Measurements from ENCODE around the gene HSFX3.
"Not testable (repeated sequence)": the region's sequence is repeated elsewhere in the genome, so short reads cannot be mapped to it uniquely, and the experiment has no call there.

The HSFX3 gene

DNA sequence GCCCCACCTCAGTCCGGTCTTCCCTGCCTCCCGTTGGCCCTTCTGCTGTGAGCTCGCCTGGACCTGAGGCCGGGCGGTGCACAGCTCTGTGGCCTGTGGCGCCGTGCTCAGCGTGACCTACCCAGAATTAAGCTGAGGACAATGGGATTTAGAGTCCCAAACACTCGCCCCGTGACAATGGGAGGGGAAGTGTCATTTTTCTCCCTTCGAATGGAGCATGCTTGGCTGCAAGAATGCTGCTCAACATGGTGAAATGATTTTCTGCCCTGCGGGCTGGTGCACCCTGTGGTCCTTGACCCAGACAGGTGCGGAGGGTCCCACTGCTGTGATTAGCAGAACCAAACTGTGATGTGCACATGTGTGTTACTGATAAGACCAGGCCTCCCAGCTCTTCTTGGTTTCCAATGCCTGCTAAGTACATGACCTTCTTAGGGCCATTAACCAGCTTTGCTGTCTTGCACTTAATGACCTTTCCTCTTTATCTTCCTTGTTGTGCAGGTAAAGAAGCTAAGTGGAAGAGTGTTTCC is 8.1 kb downstream of the HSFX3 start:
- no peak for DNase-seq

- DNase-seq: peak; percentile 91
Observed at GRCh38 chrX:149540621-149541520, 8.9 kb downstream of the HSFX3 start, which contains the start of gene EOLA1. TSS of gene EOLA1 (plus strand) at chrX:149541012. CDS start at chrX:149545631, 4,619 bp downstream.

GRCh38 chrX:149540131-149540620 is 9.5 kb downstream of the HSFX3 start:
- DNase-seq: peak; percentile 93

GRCh38 chrX:149539283-149540130 is 10.2 kb downstream of the HSFX3 start:
- DNase-seq: peak; percentile 85

DNA sequence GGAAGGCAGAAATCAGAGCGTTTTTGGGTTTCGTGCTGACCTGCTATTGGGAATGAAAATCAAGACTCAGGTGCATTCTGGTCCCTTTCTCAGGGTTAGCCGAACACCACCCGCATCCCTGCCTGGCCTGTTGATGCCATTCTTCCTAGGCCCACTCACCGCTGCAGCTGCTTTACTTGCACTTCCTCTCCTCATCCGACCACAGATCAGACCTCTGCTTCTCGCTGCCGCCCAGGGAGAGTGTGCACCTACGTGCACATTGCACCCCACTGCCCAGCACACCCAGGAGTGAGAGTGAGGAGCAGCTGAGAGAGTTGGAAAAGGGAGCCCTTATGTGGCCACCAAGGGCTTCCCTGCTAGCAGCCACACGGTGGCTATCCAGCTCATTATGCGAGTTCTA is 12.2 kb downstream of the HSFX3 start:
- not testable (repeated sequence) for DNase-seq

DNA sequence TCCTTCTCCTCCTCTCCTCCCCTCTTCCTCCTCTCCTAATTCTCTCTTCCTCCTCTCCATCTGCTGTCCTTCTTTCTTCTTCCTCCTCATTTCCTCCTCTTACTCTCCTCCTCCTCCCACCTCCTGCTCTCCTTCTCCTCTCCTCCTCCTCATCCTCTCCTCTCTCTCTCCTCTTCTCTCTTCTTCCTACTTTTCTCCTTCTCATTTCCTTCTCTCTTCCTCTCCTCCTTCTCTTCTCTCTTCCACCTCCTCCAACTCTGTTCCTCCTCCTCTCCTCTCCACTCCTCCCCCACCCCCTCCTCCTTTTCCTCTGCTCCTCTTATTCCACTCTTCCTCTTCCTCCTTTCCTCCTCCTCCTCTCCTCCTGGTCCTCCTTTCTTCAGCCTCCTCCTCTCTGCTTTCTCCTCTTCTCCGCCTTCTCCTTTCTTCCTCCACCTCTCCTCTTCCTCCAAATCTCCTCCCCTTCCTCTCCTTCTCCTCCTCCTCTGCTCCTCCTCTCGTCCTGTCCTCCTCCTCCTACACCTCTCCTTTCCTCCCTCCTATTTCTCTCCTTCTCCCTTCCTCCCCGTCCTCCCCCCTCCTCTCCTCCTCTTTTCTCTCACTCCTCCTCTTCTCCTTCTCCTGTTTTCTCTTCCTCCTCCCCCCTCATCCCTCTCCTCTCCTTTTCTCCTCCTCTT is 14.7 kb downstream of the HSFX3 start:
- DNase-seq: not testable (repeated sequence)

GRCh38 chrX:149533999-149534398 is 15.7 kb downstream of the HSFX3 start:
- DNase-seq: not testable (repeated sequence)

DNA sequence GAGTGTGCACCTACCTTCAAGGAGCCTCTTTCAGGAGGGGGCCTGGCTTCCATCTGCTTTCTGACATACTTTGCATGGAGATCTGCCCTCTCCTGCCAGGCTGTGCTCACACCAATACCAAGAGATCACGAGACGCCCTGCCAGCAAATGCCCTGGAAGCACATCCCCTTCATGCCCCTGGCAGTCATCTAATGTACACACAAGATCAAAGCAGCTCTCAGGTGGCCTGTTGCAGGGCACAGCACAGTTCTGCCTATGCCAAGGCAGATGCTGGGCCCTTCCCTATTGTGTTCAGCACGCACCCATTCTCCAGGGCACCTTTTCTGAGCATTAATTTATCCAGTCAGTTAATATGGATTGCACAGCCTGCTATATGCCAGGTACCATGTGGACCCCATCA is 16.9 kb downstream of the HSFX3 start:
- not testable (repeated sequence) for DNase-seq

DNA sequence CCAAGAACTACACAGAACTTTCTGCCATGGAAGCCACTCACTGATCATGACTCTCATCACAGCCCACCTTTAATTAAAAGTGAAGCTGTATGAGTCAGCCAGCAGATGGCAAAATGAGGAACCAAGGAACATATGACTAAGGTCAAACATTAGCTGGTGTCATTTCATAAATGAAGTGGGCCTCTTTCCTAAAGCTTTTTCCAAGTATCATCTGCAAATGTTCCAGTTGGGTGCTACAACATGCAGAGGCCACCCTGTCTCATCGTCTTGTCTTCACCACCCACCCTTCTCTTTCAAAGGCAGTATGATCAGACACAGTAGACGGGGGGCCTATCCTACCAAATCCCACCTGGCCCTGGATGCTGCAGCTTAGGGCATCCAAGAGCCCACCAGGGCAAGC is 18.1 kb downstream of the HSFX3 start:
- DNase-seq: no peak

- DNase-seq: no peak
Observed at GRCh38 chrX:149528381-149528780, 21.3 kb downstream of the HSFX3 start.

DNA sequence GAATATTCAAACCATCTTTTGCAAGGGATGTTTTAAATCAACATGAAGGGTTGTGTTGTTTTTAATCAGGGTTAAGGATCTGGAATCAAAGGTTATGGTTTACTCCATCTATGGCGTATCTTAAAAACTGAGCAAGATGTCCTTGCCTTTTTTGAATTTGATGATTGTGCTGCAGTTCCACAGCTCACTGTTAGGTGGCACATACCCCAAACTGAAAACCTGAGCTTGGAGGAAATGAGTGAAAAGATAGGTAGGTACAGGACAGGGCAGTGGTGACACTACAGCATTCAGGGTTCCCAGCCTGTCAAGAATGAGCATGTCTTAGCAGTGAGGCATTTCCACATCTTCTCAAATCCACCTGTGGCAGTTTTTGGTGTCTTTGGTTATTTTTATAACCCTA is 22.0 kb downstream of the HSFX3 start:
- DNase-seq: peak; percentile 4

- not testable (repeated sequence) for DNase-seq
Observed at GRCh38 chrX:149526318-149527033, 23.2 kb downstream of the HSFX3 start.

DNA sequence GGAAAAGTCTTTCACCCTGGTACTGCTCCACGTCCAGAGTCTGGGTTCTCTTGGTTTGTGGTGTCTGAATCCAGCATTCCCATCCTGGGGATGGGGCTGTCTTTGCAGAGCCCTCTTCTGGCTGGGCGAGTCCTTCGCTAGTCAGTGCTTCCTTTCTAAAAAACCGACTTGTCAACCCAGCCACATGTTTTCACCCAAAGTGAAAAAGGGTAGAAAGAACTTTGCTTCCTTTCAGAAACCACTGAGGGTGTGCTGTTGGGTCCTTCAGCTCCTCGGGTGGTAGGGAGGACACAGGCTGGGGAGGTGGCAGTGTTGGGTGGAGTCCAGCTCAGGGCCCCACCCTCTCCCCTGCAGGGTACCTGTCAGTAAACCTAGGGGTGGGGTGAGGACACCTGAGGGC is 23.8 kb downstream of the HSFX3 start:
- not testable (repeated sequence) for DNase-seq

GRCh38 chrX:149525389-149525788 is 24.3 kb downstream of the HSFX3 start:
- DNase-seq: peak; percentile 50

- no peak for DNase-seq
Observed at GRCh38 chrX:149522916-149523315, 26.8 kb downstream of the HSFX3 start.

DNA sequence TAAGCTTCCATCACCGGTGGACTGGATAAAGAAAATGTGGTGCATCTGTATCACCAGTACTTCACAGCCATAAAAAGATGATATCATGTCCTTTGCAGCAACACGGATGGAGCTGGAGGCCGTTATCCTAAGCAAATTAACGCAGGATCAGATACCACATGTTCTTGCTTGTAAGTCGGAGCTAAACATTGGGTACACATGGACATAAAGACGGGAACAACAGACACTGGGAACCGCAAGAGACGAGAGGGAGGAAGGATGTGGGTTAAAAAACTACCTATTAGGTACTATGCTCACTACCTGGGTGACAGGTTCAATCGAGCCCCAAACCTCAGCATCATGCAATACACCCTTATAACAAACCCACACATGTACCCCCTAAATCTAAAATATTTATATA is 28.3 kb downstream of the HSFX3 start:
- DNase-seq: no peak

DNA sequence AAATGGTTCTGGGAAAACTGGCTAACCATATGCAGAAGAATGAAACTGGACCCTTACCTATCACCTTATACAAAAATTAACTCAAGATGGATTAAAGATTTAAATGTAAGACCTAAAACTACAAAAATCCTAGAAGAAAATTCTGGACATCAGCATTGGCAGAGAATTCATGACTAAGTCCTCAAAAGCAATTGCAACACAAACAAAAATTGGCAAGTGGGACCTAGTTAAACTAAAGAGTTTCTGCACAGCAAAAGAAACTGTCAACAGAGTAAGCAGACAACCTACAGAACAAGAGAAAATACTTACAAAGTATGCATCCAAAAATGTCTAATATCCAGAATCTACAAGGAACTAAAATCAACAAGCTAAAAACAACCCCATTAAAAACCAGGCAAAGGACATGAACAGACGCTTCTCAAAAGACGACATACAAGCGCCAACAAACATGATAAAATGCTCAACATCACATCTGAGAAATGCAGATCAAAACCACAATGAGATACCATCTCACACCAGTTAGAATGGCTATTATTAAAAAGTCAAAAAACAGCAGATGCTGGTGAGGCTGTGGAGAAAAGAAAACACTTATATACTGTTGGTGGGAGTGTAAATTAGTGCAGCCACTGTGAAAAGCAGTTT is 29.0 kb downstream of the HSFX3 start:
- not testable (repeated sequence) for DNase-seq

DNA sequence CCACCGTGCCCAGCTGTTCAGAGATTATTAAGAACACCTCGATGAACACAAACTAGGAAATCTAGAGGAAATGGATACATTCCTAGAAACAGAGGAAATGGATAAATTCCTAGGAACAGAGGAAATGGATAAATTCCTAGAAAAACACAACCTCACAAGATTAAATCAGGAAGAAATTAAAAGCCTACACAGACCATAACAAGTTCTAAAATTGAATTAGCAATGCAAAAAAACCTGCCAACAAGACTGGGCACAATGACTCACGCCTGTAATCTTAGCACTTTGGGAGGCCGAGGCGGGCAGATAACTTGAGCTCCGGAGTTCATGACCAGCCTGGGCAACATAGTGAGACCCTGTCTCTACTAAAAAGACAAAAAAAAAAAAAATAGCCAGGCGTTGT is 31.5 kb downstream of the HSFX3 start:
- DNase-seq: no peak

GRCh38 chrX:149517308-149517707 is 32.4 kb downstream of the HSFX3 start:
- no peak for DNase-seq

GRCh38 chrX:149516604-149517003 is 33.1 kb downstream of the HSFX3 start:
- DNase-seq: no peak

DNA sequence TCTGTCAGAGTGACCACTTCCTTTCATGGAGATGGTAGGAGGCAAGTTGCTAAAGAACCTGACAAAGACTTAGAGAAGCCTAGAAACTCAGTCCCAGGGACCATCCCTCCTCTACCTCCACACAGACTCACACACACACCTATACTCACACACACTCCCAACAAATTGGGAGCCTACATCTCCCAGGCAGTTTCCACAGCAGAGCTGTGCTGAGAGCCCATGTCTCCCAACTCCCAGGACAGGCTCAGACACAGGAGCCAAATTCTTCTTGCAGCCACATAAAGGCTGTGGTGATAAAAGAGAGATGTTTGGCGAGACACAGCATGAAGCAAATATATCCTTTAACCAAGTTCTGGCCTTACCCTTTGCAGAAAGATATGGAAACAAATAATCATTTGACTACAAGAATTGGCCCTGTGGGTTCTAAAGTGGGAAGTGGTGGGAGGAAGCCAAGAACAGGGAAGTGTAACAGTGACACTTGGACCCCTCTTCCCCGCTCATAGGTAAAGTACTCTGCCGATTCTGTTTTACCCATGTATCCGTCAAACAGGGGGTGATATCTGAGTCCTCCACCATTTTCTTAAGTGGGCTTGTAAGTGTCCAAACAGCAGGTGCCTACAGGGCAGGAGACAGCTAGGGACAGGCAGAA is 33.6 kb downstream of the HSFX3 start:
- no peak for DNase-seq

All from stimulated activated naive CD4-positive, alpha-beta T cell treated with Interleukin-2 at 50 U/mL for 16 hours (primary cell).